Choroid plexus epithelial cell (primary cell): ENCODE data around the gene NCBP3.
"Not testable (repeated sequence)": the region's sequence is repeated elsewhere in the genome, so short reads cannot be mapped to it uniquely, and the experiment has no call there.

Experiments
- DNase-seq: peaks from one replicate; pipeline ENCODE4 v3.0.0-alpha.2; 2010; ENCODE audit warnings: low read depth
- H3K4me3 ChIP-seq: 2 replicates; pipeline ENCODE4 v1.5.1; 2011; ENCODE audit warnings: low read depth, mild to moderate bottlenecking, control low read depth, low read length, moderate library complexity
- CTCF ChIP-seq: conservative IDR thresholded peaks from 2 replicates; pipeline ENCODE4 v1.5.1; 2011; ENCODE audit warnings: low read depth, mild to moderate bottlenecking, control low read depth, inconsistent platforms, low read length, moderate library complexity

NCBP3 gene

GRCh38 chr17:3792481-3792880 is 53.6 kb downstream of the NCBP3 start:
- no peak for DNase-seq
- H3K4me3 ChIP-seq: no peak overlapping the region
- TF ChIP-seq CTCF: no peak

GRCh38 chr17:3788200-3788599 is 57.8 kb downstream of the NCBP3 start:
- no peak overlapping the region for H3K4me3 ChIP-seq
- TF ChIP-seq CTCF: no peak
- no peak for DNase-seq

- not testable (repeated sequence) for DNase-seq, H3K4me3 ChIP-seq
Measured at GRCh38 chr17:3785323-3785722, 60.7 kb downstream of the NCBP3 start.

GRCh38 chr17:3782751-3783150 is 63.3 kb downstream of the NCBP3 start:
- TF ChIP-seq CTCF: no peak
- DNase-seq: no peak

GRCh38 chr17:3780986-3781385 is 65.1 kb downstream of the NCBP3 start:
- no peak for TF ChIP-seq CTCF
- no peak overlapping the region for H3K4me3 ChIP-seq
- DNase-seq: no peak

More at GRCh38 chr17:3782751-3783150, 63.3 kb downstream of the NCBP3 start:
- no peak overlapping the region for H3K4me3 ChIP-seq

- H3K4me3 ChIP-seq: no peak overlapping the region
- no peak for TF ChIP-seq CTCF
- DNase-seq: no peak
Measured at GRCh38 chr17:3777366-3778120, 68.5 kb downstream of the NCBP3 start.

GRCh38 chr17:3773966-3774365 is 72.1 kb downstream of the NCBP3 start:
- no peak overlapping the region for H3K4me3 ChIP-seq
- DNase-seq: no peak
- no peak for TF ChIP-seq CTCF
